ENCODE measurements around the gene CLDN12. TPM values are rescaled to one million over a fixed set of nuclear protein-coding genes. Genes with fewer than 3 reads are reported as not detected.

CLDN12 gene
- total and polyA plus RNA-seq, 2 experiments from 2014 or later, result 16.6 to 48.5 TPM

GRCh38 chr7:90396420-90396819, 6.8 kb upstream of the CLDN12 start (continued):
- TF ChIP-seq ZNF462 (CRISPR knock-in tag; IDR thresholded peaks at IDR 0.05) (no peak), JUNB (IDR thresholded peaks at IDR 0.05; ENCODE audit: unreplicated experiment) (no peak), ETS1 (IDR thresholded peaks at IDR 0.05) (no peak), REST (IDR thresholded peaks at IDR 0.05; ENCODE audit: unreplicated experiment) (no peak), ZNF331 (CRISPR knock-in tag; IDR thresholded peaks at IDR 0.05; ENCODE audit: low read depth) (no peak)

Data from GM23338 (cell line).